GM19455 (cell line): Measurements from ENCODE around the gene PAIP1.
"Not testable (repeated sequence)": the region's sequence is repeated elsewhere in the genome, so short reads cannot be mapped to it uniquely, and the experiment has no call there.

Experiments used
- ATAC-seq: cut with Tn5 transposase; IDR thresholded peaks from one replicate; pipeline ENCODE4 v1.9.1; 2021; ENCODE audit not compliant: unreplicated experiment

Gene PAIP1

GRCh38 chr5:43523662-43524072, 33.2 kb downstream of the PAIP1 start:
- no peak for ATAC-seq

- no peak for ATAC-seq
Measured at GRCh38 chr5:43520615-43521014, 36.3 kb downstream of the PAIP1 start.

- ATAC-seq = no peak
Measured at GRCh38 chr5:43515678-43516048, 41.2 kb downstream of the PAIP1 start.

GRCh38 chr5:43514816-43515677, 41.8 kb downstream of the PAIP1 start, which contains the start of gene C5orf34:
Gene C5orf34 (minus strand): TSS chr5:43515148. CDS start chr5:43509339, 5,809 bp downstream.
- peak; percentile 98 for ATAC-seq

- ATAC-seq = peak; percentile 33
Measured at GRCh38 chr5:43514471-43514815, 42.4 kb downstream of the PAIP1 start.

GRCh38 chr5:43514025-43514424, 42.9 kb downstream of the PAIP1 start:
- ATAC-seq = no peak

GRCh38 chr5:43511062-43511461, 45.8 kb downstream of the PAIP1 start:
- not testable (repeated sequence) for ATAC-seq

- ATAC-seq = no peak
Measured at GRCh38 chr5:43498581-43498980, 58.3 kb downstream of the PAIP1 start.

GRCh38 chr5:43497311-43498104, 59.4 kb downstream of the PAIP1 start:
- no peak for ATAC-seq

- ATAC-seq = no peak
Measured at GRCh38 chr5:43491326-43491725, 65.6 kb downstream of the PAIP1 start.

GRCh38 chr5:43486353-43486752, 70.5 kb downstream of the PAIP1 start:
- ATAC-seq = no peak

GRCh38 chr5:43485406-43485805, 71.5 kb downstream of the PAIP1 start:
- ATAC-seq = no peak

- peak; percentile 73 for ATAC-seq
Measured at GRCh38 chr5:43484106-43484849, 72.6 kb downstream of the PAIP1 start.

- ATAC-seq = peak; percentile 91
Measured at GRCh38 chr5:43483298-43484105, 73.4 kb downstream of the PAIP1 start, which contains the start of gene TMEM267. Gene TMEM267 (minus strand): TSS chr5:43483865. CDS start chr5:43453969, 29,896 bp downstream.

GRCh38 chr5:43482490-43483297, 74.2 kb downstream of the PAIP1 start:
- no peak for ATAC-seq
